Smooth muscle cell (in vitro differentiated cells): Measurements from ENCODE around the gene SP140. TPM values are rescaled to one million over a fixed set of nuclear protein-coding genes. Genes with fewer than 3 reads are reported as not detected.

Source experiments
- DNase-seq: peaks from one replicate; lab custom pipeline; 2025; ENCODE audit not compliant: unreplicated experiment; lab: John Stamatoyannopoulos, UW
- H2AFZ ChIP-seq: fragments of 200-600 bp; sonication (generic); 2 replicates; pipeline ENCODE4 v1.6.0; 2016; ENCODE audit warnings: antibody characterized with exemption, low read depth, mild to moderate bottlenecking
- H3F3A ChIP-seq: fragments of 200-600 bp; sonication (generic); 2 replicates; pipeline ENCODE4 v1.6.0; 2017; ENCODE audit warnings: antibody characterized with exemption, low read depth
- H3K27ac ChIP-seq: fragments of 200-600 bp; sonication (generic); 2 replicates; pipeline ENCODE4 v1.5.1; 2016; ENCODE audit warnings: low read depth, mild to moderate bottlenecking
- H3K27me3 ChIP-seq: fragments of 200-600 bp; sonication (generic); 2 replicates; pipeline ENCODE4 v1.6.1; 2016; ENCODE audit warnings: low read depth, mild to moderate bottlenecking
- H3K36me3 ChIP-seq: fragments of 200-600 bp; sonication (generic); 2 replicates; pipeline ENCODE4 v1.5.1; 2016; ENCODE audit warnings: low read depth
- H3K4me1 ChIP-seq: fragments of 200-600 bp; sonication (generic); 2 replicates; pipeline ENCODE4 v1.5.1; 2016; ENCODE audit warnings: low read depth
- H3K4me2 ChIP-seq: fragments of 200-600 bp; sonication (generic); 2 replicates; pipeline ENCODE4 v1.6.0; 2016; ENCODE audit warnings: mild to moderate bottlenecking
- H3K4me3 ChIP-seq: fragments of 200-600 bp; sonication (generic); 2 replicates; pipeline ENCODE4 v1.5.1; 2016; ENCODE audit warnings: mild to moderate bottlenecking
- H3K79me2 ChIP-seq: fragments of 200-600 bp; sonication (generic); 2 replicates; pipeline ENCODE4 v1.6.0; 2016; ENCODE audit warnings: low read depth, mild to moderate bottlenecking
- H3K9ac ChIP-seq: fragments of 200-600 bp; sonication (generic); 2 replicates; pipeline ENCODE4 v1.6.0; 2016; ENCODE audit warnings: low read depth
- H3K9me3 ChIP-seq: fragments of 200-600 bp; sonication (generic); replicated peaks from 2 replicates; pipeline ENCODE4 v1.5.1; 2016; ENCODE audit warnings: low read depth
- H4K20me1 ChIP-seq: fragments of 200-600 bp; sonication (generic); 2 replicates; pipeline ENCODE4 v1.6.0; 2016; ENCODE audit warnings: low read depth
- CTCF ChIP-seq: fragments of 200-600 bp; sonication (generic); IDR thresholded peaks from 2 replicates; pipeline ENCODE4 v1.5.1; 2017; ENCODE audit warnings: borderline replicate concordance, mild to moderate bottlenecking, antibody characterized with exemption; ENCODE audit not compliant: insufficient read depth, poor library complexity, severe bottlenecking
- WGBS: methylation state at CpG from one replicate; pipeline ENCODE4 v1.1.7; 2016; ENCODE audit warnings: low lambda C conversion rate; 5-methylcytosine and 5-hydroxymethylcytosine counted together
- polyA plus RNA-seq: library from polyadenylated mRNA; unstranded; fragments of >200 nt; fragmentation: Nextera tagmentation; extraction: Ambion mirVana; gene quantifications from 2 replicates; pipeline ENCODE4 v1.2.1, GENCODE V29; 2016
- total RNA-seq: library from RNA; depleted of rRNA; stranded (reverse); fragments of >200 nt; gene quantifications from 2 replicates; pipeline ENCODE4 v1.2.3, GENCODE V29; 2014

The SP140 gene
- total and polyA plus RNA-seq, 2 experiments from 2014 or later, result 0.04 TPM; not detected in 1

- TF ChIP-seq CTCF, result no peak
- Histone ChIP-seq H3K36me3 (no peaks in the 10 kb centered on the region), H3K4me2 (no peak overlapping the region), H3K4me1 (no peaks in the 10 kb centered on the region), H3K27ac (no peak overlapping the region), H3K9ac (no peak overlapping the region), H3K27me3 (no peaks in the 10 kb centered on the region), H3K4me3 (no peak overlapping the region), H2AFZ (no peak overlapping the region), H3K79me2 (no peaks in the 10 kb centered on the region), H3F3A (no peaks in the 10 kb centered on the region), H3K9me3 (no peaks in the 10 kb centered on the region), H4K20me1 (no peaks in the 10 kb centered on the region)
- DNase-seq, result no peak
- WGBS, result 90% methylated on average over 2 of the region's 2 CpGs
Observed at GRCh38 chr2:230250231-230250630, 24.7 kb downstream of the SP140 start.

GRCh38 chr2:230254152-230254881 is 28.8 kb downstream of the SP140 start:
- Histone ChIP-seq H3K27ac (no peak overlapping the region), H3K9ac (no peak overlapping the region), H3K4me3 (no peak overlapping the region), H3K79me2 (no peaks in the 10 kb centered on the region), H3K4me2 (no peak overlapping the region), H4K20me1 (no peaks in the 10 kb centered on the region), H2AFZ (no peak overlapping the region), H3K4me1 (no peaks in the 10 kb centered on the region), H3K9me3 (no peaks in the 10 kb centered on the region), H3F3A (no peaks in the 10 kb centered on the region), H3K27me3 (no peaks in the 10 kb centered on the region), H3K36me3 (no peaks in the 10 kb centered on the region)
- TF ChIP-seq CTCF, result no peak
- 93% methylated on average over 4 of the region's 4 CpGs for WGBS
- no peak for DNase-seq

- Histone ChIP-seq H4K20me1 (no peaks in the 10 kb centered on the region), H3K9me3 (no peaks in the 10 kb centered on the region), H3K4me2 (no peak overlapping the region), H3K4me1 (no peaks in the 10 kb centered on the region), H3K9ac (no peak overlapping the region), H3K79me2 (no peaks in the 10 kb centered on the region), H3K27ac (no peak overlapping the region), H3K4me3 (no peak overlapping the region), H2AFZ (no peak overlapping the region), H3K36me3 (no peaks in the 10 kb centered on the region), H3K27me3 (no peaks in the 10 kb centered on the region), H3F3A (no peaks in the 10 kb centered on the region)
- TF ChIP-seq CTCF, result no peak
- 97% methylated on average over 3 of the region's 3 CpGs for WGBS
- no peak for DNase-seq
Observed at GRCh38 chr2:230256733-230257332, 31.3 kb downstream of the SP140 start.
